Measurements from ENCODE around the gene NCOA7.
A peak's percentile ranks its signal among the peaks of the same experiment; 100 is the strongest.
"Not testable (repeated sequence)": the region's sequence is repeated elsewhere in the genome, so short reads cannot be mapped to it uniquely, and the experiment has no call there.

The NCOA7 gene

GRCh38 chr6:125753218-125753936 is 37.4 kb upstream of the NCOA7 start:
- no peak for DNase-seq

DNA sequence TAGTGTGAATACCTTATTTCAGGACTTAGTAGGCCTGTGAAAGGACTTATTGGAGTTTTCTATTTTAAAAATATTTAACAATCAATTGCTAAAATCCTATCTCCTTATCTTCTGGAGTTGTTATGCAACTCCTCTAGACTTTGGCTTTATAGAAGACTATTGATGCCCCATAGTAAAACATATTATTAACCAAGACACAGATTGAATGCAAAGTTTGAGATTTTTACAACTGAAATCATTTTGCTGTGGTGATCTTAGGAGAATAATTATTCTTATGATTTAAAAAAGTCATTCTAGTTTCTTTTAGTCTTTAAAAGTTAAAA is 36.9 kb upstream of the NCOA7 start:
- DNase-seq = no peak

DNA sequence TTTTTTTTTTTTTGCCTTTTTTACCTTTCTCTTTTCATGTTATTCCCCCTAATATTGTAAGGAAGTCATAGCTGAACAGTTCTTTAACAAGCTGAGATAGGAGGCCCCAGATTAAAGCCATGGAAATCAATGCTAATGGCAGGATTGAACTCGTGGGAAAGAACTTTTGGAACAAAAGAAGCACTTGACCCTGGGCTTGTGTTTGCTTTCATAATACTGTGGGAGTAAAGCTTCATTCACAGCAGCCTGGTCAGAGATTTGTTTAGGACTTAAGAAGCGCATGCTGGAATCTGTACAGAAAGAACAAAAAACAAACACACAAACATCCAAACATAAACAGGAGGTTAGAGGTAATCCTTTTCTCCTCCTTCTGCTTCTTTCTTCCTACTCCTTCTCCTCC is 36.2 kb upstream of the NCOA7 start:
- DNase-seq = no peak

- DNase-seq = peak; percentile 1
Observed at GRCh38 chr6:125759184-125759902, 31.4 kb upstream of the NCOA7 start.

GRCh38 chr6:125759959-125760457 is 30.8 kb upstream of the NCOA7 start:
- no peak for DNase-seq

DNA sequence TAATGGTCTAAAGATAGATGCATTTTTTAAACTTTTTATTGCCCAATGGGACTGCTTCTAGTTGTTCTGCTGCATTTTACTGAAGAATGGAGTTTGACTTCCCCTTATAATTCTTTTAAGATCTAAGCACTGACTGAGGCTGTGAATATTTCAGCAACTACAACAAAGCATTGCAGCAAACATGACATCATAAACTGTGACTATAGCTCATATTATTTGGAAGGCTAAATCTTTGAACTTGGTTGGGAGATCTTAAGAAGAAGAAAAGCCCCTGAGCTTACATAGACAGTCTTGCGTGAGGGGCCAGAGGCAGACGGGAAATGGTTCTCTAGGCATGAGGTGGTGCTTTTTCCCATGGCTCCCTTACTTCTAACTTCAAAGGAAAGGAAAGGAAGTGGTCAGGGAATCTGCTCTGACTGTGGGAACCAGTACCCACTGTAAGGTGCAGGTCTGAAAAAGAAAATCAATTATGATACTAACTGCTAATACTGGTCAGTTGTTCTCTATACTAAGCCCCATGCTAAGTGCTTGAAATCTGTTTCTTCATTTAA is 26.6 kb upstream of the NCOA7 start:
- DNase-seq = no peak

DNA sequence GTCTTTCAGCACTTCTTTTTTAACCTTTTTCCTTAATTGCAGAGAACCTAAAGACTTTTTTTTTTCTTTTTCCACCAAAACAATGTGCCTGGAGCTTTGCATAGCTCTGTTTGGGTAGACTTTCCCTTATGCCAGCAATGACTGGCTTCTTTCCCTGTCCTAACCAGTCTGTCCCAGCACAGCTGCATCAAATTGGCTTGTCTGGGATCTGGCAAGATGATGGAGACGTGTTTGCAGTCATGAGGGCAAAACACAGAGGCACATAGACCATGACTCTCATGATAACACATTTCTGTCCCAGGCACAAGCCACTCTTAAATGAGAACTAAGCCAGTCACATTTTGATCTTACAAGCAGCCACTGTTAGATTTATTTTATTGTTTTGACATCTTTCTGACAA is 24.8 kb upstream of the NCOA7 start:
- DNase-seq = no peak

DNA sequence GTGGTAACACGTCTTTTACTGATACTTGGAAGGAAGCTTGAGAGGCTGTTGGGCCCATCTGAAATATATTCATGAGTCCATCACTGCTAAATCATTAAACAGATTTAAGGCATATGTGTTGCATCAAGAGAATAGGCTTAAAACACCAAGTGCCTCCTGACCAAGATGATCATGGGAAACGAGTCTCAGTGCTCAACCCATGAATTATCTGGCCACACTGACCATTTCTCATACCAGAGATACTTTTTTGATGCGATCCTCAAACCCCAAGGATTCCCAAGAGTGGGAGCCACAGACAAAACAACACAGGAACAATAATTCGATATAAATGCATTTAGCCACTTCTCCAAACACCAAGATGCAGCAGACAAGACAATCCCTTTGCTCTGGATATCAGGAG is 24.1 kb upstream of the NCOA7 start:
- DNase-seq = no peak

- DNase-seq = no peak
Observed at GRCh38 chr6:125769147-125769783, 21.5 kb upstream of the NCOA7 start.

DNA sequence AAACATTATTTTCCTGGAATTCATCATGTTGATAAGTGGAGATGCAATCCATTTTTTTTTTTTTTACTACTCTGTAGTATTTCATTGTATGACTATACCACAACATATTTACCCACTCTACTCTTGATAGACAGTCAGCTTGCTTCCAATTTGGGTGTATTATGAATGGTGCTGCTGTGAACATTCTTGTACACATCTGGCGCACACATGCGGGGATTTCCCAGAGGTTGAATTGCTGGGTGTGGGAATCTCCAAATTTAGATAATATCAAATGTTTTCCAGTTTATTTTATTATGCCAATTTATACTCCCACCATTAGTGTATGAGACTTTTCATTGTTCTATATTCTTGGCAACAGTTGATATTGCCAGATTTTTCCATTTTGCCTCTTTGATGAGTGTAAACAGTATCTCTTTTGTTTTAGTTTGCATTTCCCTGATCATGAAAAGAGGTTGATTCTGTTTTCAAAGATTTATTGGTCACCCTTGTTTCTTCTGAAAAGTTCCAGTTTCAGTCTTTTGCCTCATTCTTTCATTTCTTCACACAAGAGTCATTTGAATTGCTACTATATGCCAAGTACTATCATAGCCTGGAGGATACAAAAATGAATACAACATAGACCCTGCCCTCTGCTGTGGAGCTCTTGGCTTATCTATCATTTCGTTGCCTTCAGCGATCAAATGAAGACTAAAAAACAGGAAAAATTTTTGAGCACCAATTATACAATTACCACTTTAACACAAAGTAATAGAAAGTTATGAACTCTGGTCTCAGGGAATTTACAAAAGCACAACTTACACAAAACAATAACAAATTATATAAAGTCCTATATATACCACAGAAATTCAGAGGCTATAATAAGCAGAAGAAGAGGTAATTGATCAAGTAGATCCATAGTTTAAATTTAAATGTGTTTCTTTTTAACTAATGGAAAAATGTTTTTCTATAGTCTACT is 17.1 kb upstream of the NCOA7 start:
- no peak for DNase-seq

- not testable (repeated sequence) for DNase-seq
Observed at GRCh38 chr6:125776107-125776826, 14.5 kb upstream of the NCOA7 start.

DNA sequence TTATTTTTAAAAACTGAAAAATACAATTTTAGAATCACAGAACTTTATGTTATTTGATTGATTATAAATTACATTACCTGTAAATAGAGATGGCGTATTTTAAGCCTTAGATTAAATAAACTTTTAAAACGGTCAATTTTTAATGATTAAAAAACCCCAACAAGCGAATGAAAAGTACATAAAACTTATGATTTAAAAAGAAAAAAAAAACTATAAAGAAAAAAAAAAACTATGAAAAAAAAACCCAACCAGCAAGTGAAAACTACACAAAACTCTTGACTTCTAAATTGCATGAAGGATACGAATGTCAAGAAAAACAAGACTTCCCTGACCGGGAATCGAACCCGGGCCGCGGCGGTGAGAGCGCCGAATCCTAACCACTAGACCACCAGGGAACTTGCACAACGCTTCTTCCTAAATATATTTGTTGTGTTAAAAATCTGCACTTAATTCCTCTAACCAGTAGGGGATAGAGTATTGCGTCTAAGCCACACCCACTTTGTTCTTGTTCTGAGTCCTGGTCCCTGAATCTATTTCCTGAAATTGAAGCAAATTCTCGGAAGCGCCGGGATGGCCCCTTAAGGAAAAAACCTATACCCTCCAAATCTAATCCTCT is 10.7 kb upstream of the NCOA7 start:
- DNase-seq = peak; percentile 84

GRCh38 chr6:125780540-125781313 is 10.0 kb upstream of the NCOA7 start:
- DNase-seq = peak; percentile 25

- DNase-seq = peak; percentile 32
Observed at GRCh38 chr6:125781314-125781868, 9.4 kb upstream of the NCOA7 start.

GRCh38 chr6:125784365-125784764 is 6.4 kb upstream of the NCOA7 start:
- DNase-seq = no peak

- DNase-seq = no peak
Observed at GRCh38 chr6:125787791-125788190, 3.0 kb upstream of the NCOA7 start.

DNA sequence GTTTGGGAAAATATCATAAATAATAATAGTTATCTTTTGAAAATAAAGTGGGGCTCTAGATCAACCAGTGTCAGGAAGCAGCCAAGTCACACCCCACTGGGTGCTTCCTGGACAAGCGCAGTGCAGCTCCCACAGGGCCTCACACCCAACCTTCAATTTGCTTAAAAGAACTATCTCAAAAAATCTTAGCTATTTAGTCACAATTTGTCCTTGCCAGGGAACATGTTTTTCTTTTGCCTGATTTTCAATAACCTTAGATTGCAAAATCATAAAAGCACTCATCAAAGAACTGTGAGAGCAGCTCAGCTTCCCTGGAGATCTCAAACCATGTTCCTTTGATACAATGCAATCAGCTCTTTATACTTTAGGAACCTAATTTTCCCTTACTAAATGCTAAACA is 1.6 kb upstream of the NCOA7 start:
- DNase-seq = no peak

DNA sequence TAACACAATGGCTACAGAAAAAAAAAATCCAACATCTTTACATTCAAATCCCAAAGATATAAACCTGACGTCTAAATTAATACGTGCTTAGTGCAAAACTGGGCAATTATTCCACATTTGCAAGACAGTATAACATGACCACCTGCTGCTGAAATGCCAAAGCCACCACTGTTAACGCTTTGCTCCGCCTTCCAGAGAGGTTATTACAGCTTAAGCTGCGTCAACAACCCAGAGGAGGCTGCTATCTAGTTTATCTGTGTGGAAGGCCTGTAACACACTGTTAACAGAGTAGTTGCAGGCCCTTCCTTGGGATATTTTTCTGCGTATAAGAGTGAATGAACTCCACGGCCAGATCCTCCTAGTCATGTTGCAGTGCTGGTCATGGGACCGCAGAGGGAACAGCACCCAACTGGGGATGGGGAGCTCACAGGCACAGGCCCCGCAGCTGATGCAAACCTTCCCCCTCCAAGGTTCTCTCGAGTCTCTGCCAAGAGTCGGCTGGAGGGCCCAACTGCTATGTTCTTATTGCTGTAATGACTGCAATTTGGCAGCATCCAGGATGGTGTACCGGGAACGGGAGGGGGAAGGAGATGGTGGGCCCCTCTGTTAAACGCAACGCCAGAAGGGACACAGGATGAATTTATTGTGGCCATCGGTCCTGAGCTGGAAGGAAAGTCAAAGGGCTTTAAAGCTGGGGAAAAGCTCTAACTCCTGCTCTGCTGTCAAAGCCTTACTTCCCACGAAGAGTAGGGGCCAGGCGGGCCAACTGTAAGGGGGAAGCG is 993 bp upstream of the NCOA7 start:
- DNase-seq = peak; percentile 18

DNA sequence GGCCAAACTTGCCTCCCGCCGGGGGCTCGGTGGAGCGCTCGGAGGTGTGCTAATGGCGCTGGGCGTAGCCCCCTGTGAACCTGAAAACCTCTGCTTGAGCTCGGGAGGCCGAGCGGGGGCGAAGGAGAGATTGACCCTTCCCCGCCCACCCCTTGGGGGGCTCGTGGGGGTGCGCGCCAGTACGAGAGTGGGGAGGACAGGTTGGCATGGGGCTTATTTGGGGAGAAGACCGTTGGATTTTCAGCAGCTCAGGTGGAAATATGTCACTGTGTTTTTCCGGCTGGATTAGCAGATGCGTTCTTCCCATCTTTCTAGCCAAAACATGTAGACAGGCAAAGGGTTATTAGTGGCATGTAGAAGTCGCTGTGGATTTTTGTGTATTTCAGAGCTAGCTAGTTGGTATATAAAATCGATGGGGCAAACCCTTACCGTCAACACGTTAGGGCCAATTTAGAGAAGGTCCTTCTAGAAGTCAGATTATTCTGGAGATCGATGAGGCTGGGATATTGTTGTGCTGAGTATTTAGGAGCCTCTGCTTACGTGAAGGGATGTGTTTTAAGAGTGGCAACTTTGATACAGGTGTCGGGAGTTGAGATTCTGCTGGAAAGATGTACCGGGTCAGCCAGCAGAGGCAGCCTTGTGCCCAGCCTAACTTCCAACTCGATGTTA is 525 bp downstream of the NCOA7 start:
- DNase-seq = peak; percentile 21
